ENCODE data around the gene DEFB114. TPM values are rescaled to one million over a fixed set of nuclear protein-coding genes. Genes with fewer than 3 reads are reported as not detected.
"Not testable (repeated sequence)": the region's sequence is repeated elsewhere in the genome, so short reads cannot be mapped to it uniquely, and the experiment has no call there.

The DEFB114 gene
- total and polyA plus RNA-seq, 3 experiments from 2014 or later, result not detected

DNA sequence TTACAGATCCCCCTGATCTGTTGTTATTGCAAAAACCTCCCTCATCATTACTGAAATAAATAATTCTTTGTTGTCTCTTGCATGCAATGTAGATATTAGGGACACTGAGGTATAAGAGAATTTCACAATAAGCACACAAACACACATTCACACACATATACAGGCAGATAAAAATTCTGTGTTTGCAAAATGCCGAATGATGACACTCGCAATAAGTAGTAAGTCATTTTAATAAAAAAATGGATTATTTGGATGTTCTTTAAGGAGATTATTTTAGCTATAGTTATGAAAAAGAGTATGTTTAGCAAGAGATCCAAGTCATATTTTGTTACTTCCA is 13.6 kb downstream of the DEFB114 start:
- no peaks in the 10 kb centered on the region for H3K4me1 Mint-ChIP-seq
- DNase-seq, result no peak
- H3K36me3 ChIP-seq (ENCODE audit: insufficient read depth, low read length), result no peaks in the 10 kb centered on the region
- no peaks in the 10 kb centered on the region for H3K4me1 ChIP-seq (ENCODE audit: insufficient read depth, low read length)
- peak overlapping the region; percentile 60 for H3K27ac ChIP-seq (ENCODE audit: low read depth, low read length)
- no peak overlapping the region for H3K27ac Mint-ChIP-seq
- no peak overlapping the region for H3K4me3 ChIP-seq (ENCODE audit: low read length)
- H3K4me3 Mint-ChIP-seq, result no peak overlapping the region
- H3K27me3 Mint-ChIP-seq, result peaks cover 0 to 1% of the 10 kb centered on the region in 2 donors
- no peaks in the 10 kb centered on the region for H3K27me3 ChIP-seq (ENCODE audit: insufficient read depth, low read length, poor library complexity, severe bottlenecking)
- no peaks in the 10 kb centered on the region for H3K9me3 ChIP-seq (ENCODE audit: low read length)
- no peaks in the 10 kb centered on the region for H3K36me3 Mint-ChIP-seq
- CTCF ChIA-PET, result no interaction called here
- POLR2A ChIA-PET, result no interaction called here
- peaks cover 2 to 19% (median 9%) of the 10 kb centered on the region in 5 donors for H3K9me3 Mint-ChIP-seq

- CTCF ChIA-PET, result no interaction called here
- Mint-ChIP-seq H3K27me3 (peaks cover 0 to 1% of the 10 kb centered on the region in 2 donors), H3K9me3 (peaks cover 4 to 25% (median 13%) of the 10 kb centered on the region in 5 donors), H3K36me3 (no peaks in the 10 kb centered on the region), H3K4me3 (no peak overlapping the region), H3K4me1 (no peaks in the 10 kb centered on the region), H3K27ac (peak overlapping the region in 1 of 8 donors; percentile 21)
- Histone ChIP-seq H3K36me3 (ENCODE audit: insufficient read depth, low read length) (no peaks in the 10 kb centered on the region), H3K4me1 (ENCODE audit: insufficient read depth, low read length) (no peaks in the 10 kb centered on the region), H3K4me3 (ENCODE audit: low read length) (no peak overlapping the region), H3K27me3 (ENCODE audit: insufficient read depth, low read length, poor library complexity, severe bottlenecking) (no peaks in the 10 kb centered on the region), H3K9me3 (ENCODE audit: low read length) (no peaks in the 10 kb centered on the region), H3K27ac (ENCODE audit: low read depth, low read length) (peak overlapping the region; percentile 61)
- no peak for DNase-seq
- POLR2A ChIA-PET, result no interaction called here
Measured at GRCh38 chr6:49949062-49949461, 14.9 kb downstream of the DEFB114 start.

DNA sequence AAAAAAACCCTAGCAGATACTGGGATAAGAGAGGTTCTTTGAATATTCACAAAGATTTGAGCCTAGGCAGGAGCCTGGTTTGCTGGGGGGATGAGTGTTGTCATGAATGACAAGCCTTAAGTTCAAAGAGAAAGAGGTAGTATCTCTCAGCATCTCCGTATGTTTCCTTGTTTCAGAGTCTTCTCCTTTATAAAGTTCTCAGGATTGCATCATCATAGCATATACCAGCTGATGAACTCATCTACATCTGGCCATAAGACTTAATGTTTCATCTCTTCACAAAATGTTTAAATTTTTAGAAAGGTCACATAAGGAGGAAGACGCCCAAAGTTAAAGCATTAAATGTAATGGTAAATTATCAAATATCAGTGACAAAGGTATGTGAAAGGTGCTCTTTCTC is 17.1 kb downstream of the DEFB114 start:
- H3K4me1 ChIP-seq (ENCODE audit: insufficient read depth, low read length), result no peaks in the 10 kb centered on the region
- no peaks in the 10 kb centered on the region for H3K36me3 ChIP-seq (ENCODE audit: insufficient read depth, low read length)
- H3K27me3 Mint-ChIP-seq, result no peaks in the 10 kb centered on the region
- H3K36me3 Mint-ChIP-seq, result no peaks in the 10 kb centered on the region
- peaks cover 4 to 28% (median 11%) of the 10 kb centered on the region in 5 donors for H3K9me3 Mint-ChIP-seq
- DNase-seq, result no peak
- no peak overlapping the region for H3K27ac Mint-ChIP-seq
- POLR2A ChIA-PET, result no interaction called here
- no peaks in the 10 kb centered on the region for H3K4me1 Mint-ChIP-seq
- H3K27me3 ChIP-seq (ENCODE audit: insufficient read depth, low read length, poor library complexity, severe bottlenecking), result no peaks in the 10 kb centered on the region
- no peaks in the 10 kb centered on the region for H3K9me3 ChIP-seq (ENCODE audit: low read length)
- CTCF ChIA-PET, result no interaction called here
- no peak overlapping the region for H3K4me3 Mint-ChIP-seq
- no peak overlapping the region for H3K27ac ChIP-seq (ENCODE audit: low read depth, low read length)
- H3K4me3 ChIP-seq (ENCODE audit: low read length), result no peak overlapping the region

DNA sequence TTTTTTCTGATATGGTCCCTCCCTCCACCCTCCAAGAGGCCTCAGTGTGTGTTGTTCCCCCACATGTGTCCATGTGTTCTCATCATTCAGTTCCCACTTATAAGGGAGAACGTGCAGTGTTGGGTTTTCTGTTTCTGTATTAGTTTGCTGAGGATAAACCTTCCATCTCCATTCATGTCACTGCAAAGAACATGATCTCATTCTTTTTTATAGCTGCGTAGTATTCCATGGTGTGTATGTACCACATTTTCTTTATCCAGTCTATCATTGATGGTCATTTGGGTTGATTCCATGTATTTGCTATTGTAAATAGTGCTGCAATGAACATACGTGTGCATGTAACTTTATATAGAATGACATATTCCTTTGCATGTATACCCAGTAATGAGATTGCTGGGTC is 19.9 kb downstream of the DEFB114 start:
- H3K4me3 Mint-ChIP-seq, H3K27me3 Mint-ChIP-seq: not testable (repeated sequence)

GRCh38 chr6:49939993-49940498 is 23.9 kb downstream of the DEFB114 start:
- no peak overlapping the region for H3K4me3 Mint-ChIP-seq
- no peaks in the 10 kb centered on the region for H3K36me3 Mint-ChIP-seq
- peak overlapping the region; percentile 51 for H3K27ac ChIP-seq (ENCODE audit: low read depth, low read length)
- no peaks in the 10 kb centered on the region for H3K36me3 ChIP-seq (ENCODE audit: insufficient read depth, low read length)
- no peaks in the 10 kb centered on the region for H3K9me3 ChIP-seq (ENCODE audit: low read length)
- DNase-seq, result no peak
- H3K4me1 ChIP-seq (ENCODE audit: insufficient read depth, low read length), result no peaks in the 10 kb centered on the region
- ChIA-PET POLR2A (no interaction called here), CTCF (no interaction called here)
- no peaks in the 10 kb centered on the region for H3K27me3 ChIP-seq (ENCODE audit: insufficient read depth, low read length, poor library complexity, severe bottlenecking)
- no peak overlapping the region for H3K27ac Mint-ChIP-seq
- H3K4me1 Mint-ChIP-seq, result no peaks in the 10 kb centered on the region
- H3K9me3 Mint-ChIP-seq, result peaks cover 2 to 17% (median 4%) of the 10 kb centered on the region in 5 donors
- H3K4me3 ChIP-seq (ENCODE audit: low read length), result no peak overlapping the region
- H3K27me3 Mint-ChIP-seq, result no peaks in the 10 kb centered on the region

More for the DNA sequence above, 19.9 kb downstream of the DEFB114 start:
- H3K36me3 Mint-ChIP-seq; H3K27ac Mint-ChIP-seq; H3K4me1 ChIP-seq (ENCODE audit: insufficient read depth, low read length); H3K36me3 ChIP-seq (ENCODE audit: insufficient read depth, low read length); H3K9me3 ChIP-seq (ENCODE audit: low read length); H3K4me1 Mint-ChIP-seq; H3K27ac ChIP-seq (ENCODE audit: low read depth, low read length); POLR2A ChIA-PET; DNase-seq; H3K27me3 ChIP-seq (ENCODE audit: insufficient read depth, low read length, poor library complexity, severe bottlenecking); CTCF ChIA-PET; H3K4me3 ChIP-seq (ENCODE audit: low read length): not testable (repeated sequence)
- H3K9me3 Mint-ChIP-seq, result peaks cover 2 to 23% (median 9%) of the 10 kb centered on the region in 5 donors

GRCh38 chr6:49937811-49938210 is 26.2 kb downstream of the DEFB114 start:
- H3K27ac ChIP-seq (ENCODE audit: low read depth, low read length), result no peak overlapping the region
- DNase-seq, result no peak
- no peaks in the 10 kb centered on the region for H3K36me3 ChIP-seq (ENCODE audit: insufficient read depth, low read length)
- CTCF ChIA-PET, result no interaction called here
- no peaks in the 10 kb centered on the region for H3K4me1 ChIP-seq (ENCODE audit: insufficient read depth, low read length)
- H3K27me3 Mint-ChIP-seq, result no peaks in the 10 kb centered on the region
- H3K36me3 Mint-ChIP-seq, result no peaks in the 10 kb centered on the region
- H3K4me1 Mint-ChIP-seq, result no peaks in the 10 kb centered on the region
- H3K4me3 Mint-ChIP-seq, result no peak overlapping the region
- POLR2A ChIA-PET, result no interaction called here
- H3K4me3 ChIP-seq (ENCODE audit: low read length), result no peak overlapping the region
- H3K27ac Mint-ChIP-seq, result no peak overlapping the region
- no peaks in the 10 kb centered on the region for H3K9me3 ChIP-seq (ENCODE audit: low read length)
- H3K9me3 Mint-ChIP-seq, result peaks cover 0 to 3% (median 2%) of the 10 kb centered on the region in 5 donors
- no peaks in the 10 kb centered on the region for H3K27me3 ChIP-seq (ENCODE audit: insufficient read depth, low read length, poor library complexity, severe bottlenecking)

DNA sequence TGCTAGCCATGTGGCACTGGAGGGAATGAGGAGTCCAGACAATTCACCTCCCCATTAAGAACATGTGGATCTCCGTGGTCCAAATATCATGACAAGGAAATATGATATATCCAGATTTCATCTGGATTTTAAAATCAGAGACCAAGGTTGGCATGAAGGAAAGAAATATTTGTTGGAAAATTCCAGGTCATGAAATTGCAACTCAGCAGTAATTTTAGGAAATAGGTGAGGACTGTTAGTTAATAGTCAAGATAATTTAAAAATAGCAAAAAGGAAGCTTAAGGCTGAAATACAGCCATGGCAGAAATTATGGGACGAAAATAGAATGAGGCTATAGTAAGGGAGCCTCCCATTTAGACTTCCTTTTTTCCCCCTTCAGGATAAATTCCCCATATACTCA is 26.9 kb downstream of the DEFB114 start:
- Histone ChIP-seq H3K36me3 (ENCODE audit: insufficient read depth, low read length) (no peaks in the 10 kb centered on the region), H3K27me3 (ENCODE audit: insufficient read depth, low read length, poor library complexity, severe bottlenecking) (no peaks in the 10 kb centered on the region), H3K4me3 (ENCODE audit: low read length) (no peak overlapping the region), H3K9me3 (ENCODE audit: low read length) (no peaks in the 10 kb centered on the region), H3K27ac (ENCODE audit: low read depth, low read length) (no peak overlapping the region), H3K4me1 (ENCODE audit: insufficient read depth, low read length) (no peaks in the 10 kb centered on the region)
- CTCF ChIA-PET, result no interaction called here
- peaks cover 0 to 3% (median 2%) of the 10 kb centered on the region in 5 donors for H3K9me3 Mint-ChIP-seq
- H3K4me1 Mint-ChIP-seq, result no peaks in the 10 kb centered on the region
- POLR2A ChIA-PET, result no interaction called here
- H3K4me3 Mint-ChIP-seq, result no peak overlapping the region
- H3K27me3 Mint-ChIP-seq, result no peaks in the 10 kb centered on the region
- no peak for DNase-seq
- no peak overlapping the region for H3K27ac Mint-ChIP-seq
- no peaks in the 10 kb centered on the region for H3K36me3 Mint-ChIP-seq

DNA sequence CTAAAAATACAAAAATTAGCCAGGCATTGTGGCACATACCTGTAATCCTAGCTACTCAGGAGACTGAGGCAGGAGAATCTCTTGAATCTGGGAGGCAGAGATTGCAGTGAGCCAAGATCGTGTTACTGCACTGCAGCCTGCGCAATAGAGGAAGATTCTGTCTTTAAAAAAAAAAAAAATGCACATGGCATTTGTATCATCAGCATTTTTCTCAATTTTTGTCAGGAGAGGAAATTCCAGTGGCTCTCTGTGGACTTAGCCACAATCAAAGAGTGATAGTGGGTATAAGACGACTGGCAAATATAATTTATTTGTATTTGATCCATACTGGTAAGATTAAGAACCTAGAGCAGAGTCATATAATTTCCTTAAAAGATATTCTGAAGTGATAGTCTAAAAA is 28.6 kb downstream of the DEFB114 start:
- H3K36me3 Mint-ChIP-seq, result no peaks in the 10 kb centered on the region
- no peaks in the 10 kb centered on the region for H3K4me1 ChIP-seq (ENCODE audit: insufficient read depth, low read length)
- ChIA-PET POLR2A (no interaction called here), CTCF (no interaction called here)
- no peak overlapping the region for H3K27ac Mint-ChIP-seq
- no peak overlapping the region for H3K4me3 Mint-ChIP-seq
- H3K9me3 ChIP-seq (ENCODE audit: low read length), result no peaks in the 10 kb centered on the region
- no peak overlapping the region for H3K27ac ChIP-seq (ENCODE audit: low read depth, low read length)
- H3K4me1 Mint-ChIP-seq, result no peaks in the 10 kb centered on the region
- no peak overlapping the region for H3K4me3 ChIP-seq (ENCODE audit: low read length)
- no peaks in the 10 kb centered on the region for H3K36me3 ChIP-seq (ENCODE audit: insufficient read depth, low read length)
- H3K27me3 Mint-ChIP-seq, result no peaks in the 10 kb centered on the region
- H3K27me3 ChIP-seq (ENCODE audit: insufficient read depth, low read length, poor library complexity, severe bottlenecking), result no peaks in the 10 kb centered on the region
- no peak for DNase-seq
- peaks cover 0 to 4% (median 2%) of the 10 kb centered on the region in 5 donors for H3K9me3 Mint-ChIP-seq

GRCh38 chr6:49934770-49935169 is 29.2 kb downstream of the DEFB114 start:
- H3K4me1 ChIP-seq (ENCODE audit: insufficient read depth, low read length), result no peaks in the 10 kb centered on the region
- H3K27me3 Mint-ChIP-seq, result no peaks in the 10 kb centered on the region
- H3K4me3 Mint-ChIP-seq, result no peak overlapping the region
- ChIA-PET POLR2A (no interaction called here), CTCF (no interaction called here)
- no peaks in the 10 kb centered on the region for H3K4me1 Mint-ChIP-seq
- no peak for DNase-seq
- H3K9me3 Mint-ChIP-seq, result peaks cover 0 to 9% (median 2%) of the 10 kb centered on the region in 5 donors
- no peaks in the 10 kb centered on the region for H3K36me3 Mint-ChIP-seq
- H3K4me3 ChIP-seq (ENCODE audit: low read length), result no peak overlapping the region
- no peak overlapping the region for H3K27ac Mint-ChIP-seq
- H3K27ac ChIP-seq (ENCODE audit: low read depth, low read length), result no peak overlapping the region
- H3K36me3 ChIP-seq (ENCODE audit: insufficient read depth, low read length), result no peaks in the 10 kb centered on the region
- no peaks in the 10 kb centered on the region for H3K9me3 ChIP-seq (ENCODE audit: low read length)
- no peaks in the 10 kb centered on the region for H3K27me3 ChIP-seq (ENCODE audit: insufficient read depth, low read length, poor library complexity, severe bottlenecking)
